K562 (cell line): ENCODE results near the gene ARG1.
A peak's percentile ranks its signal among the peaks of the same experiment; 100 is the strongest.

Source experiments
- ATF3 ChIP-seq, 2 experiments: fragments of 450-650 bp in 1 of 2; sonication (generic) in 1 of 2; formaldehyde crosslinking in 1 of 2; IDR thresholded peaks in 1 of 2; conservative IDR thresholded peaks in 1 of 2; 2 replicates each; pipeline versions ENCODE4 v1.6.1 to v1.8.1; 2016 to 2023; ENCODE audit warnings: mild to moderate bottlenecking in 2 of 2, moderate library complexity in 2 of 2, inconsistent platforms in 1 of 2, missing genetic modification reagents in 1 of 2
- CEBPB ChIP-seq: fragments of 450-650 bp; IDR thresholded peaks from 2 replicates; pipeline ENCODE4 v1.6.1; 2016; ENCODE audit warnings: missing genetic modification characterization, missing compliant biosample characterization
- MEF2D ChIP-seq: conservative IDR thresholded peaks from 2 replicates; pipeline ENCODE4 v1.6.1; 2016; ENCODE audit warnings: low read depth, missing genetic modification characterization, missing compliant biosample characterization
- NR2C1 ChIP-seq, 2 experiments: fragments of 450-650 bp; IDR thresholded peaks; 2 replicates each; pipeline ENCODE4 v1.6.1; 2017; ENCODE audit warnings: mild to moderate bottlenecking in 2 of 2, antibody characterized with exemption in 1 of 2, inconsistent platforms in 1 of 2, missing compliant biosample characterization in 1 of 2, missing genetic modification characterization in 1 of 2
- POU5F1 ChIP-seq: fragments of 150-350 bp; IDR thresholded peaks from 2 replicates; pipeline ENCODE4 v1.6.1; 2014; ENCODE audit warnings: borderline replicate concordance, low read length, low read depth, mild to moderate bottlenecking; ENCODE audit not compliant: partially characterized antibody
- SIN3A ChIP-seq, 2 experiments: fragments of 150-350 bp in 1 of 2; IDR thresholded peaks; 2 replicates each; pipeline ENCODE4 v1.6.1; 2011 to 2016; ENCODE audit warnings: borderline replicate concordance in 2 of 2, low read depth in 2 of 2, low read length in 2 of 2, mild to moderate bottlenecking in 2 of 2, moderate library complexity in 2 of 2; ENCODE audit not compliant: control insufficient read depth in 1 of 2
- SRSF1 ChIP-seq: fragments of 200-400 bp; formaldehyde crosslinking; IDR thresholded peaks from 2 replicates; pipeline ENCODE4 v1.6.1; 2017; ENCODE audit warnings: mild to moderate bottlenecking, low read depth, low read length, moderate library complexity
- ZBTB33 ChIP-seq: sonication (generic); formaldehyde crosslinking; IDR thresholded peaks from 2 replicates; pipeline ENCODE4 v1.8.1; 2023; ENCODE audit warnings: mild to moderate bottlenecking, missing genetic modification reagents
- ZNF140 ChIP-seq: fragments of 250-450 bp; sonication (Bioruptor Pico); IDR thresholded peaks from 2 replicates; pipeline ENCODE4 v1.8.0; 2021; ENCODE audit warnings: moderate library complexity, mild to moderate bottlenecking, inconsistent platforms
- ZNF23 ChIP-seq: fragments of 250-450 bp; sonication (Bioruptor Pico); IDR thresholded peaks from 2 replicates; pipeline ENCODE4 v1.4.0; 2020; ENCODE audit warnings: mild to moderate bottlenecking
- ZNF274 ChIP-seq: IDR thresholded peaks from 2 replicates; pipeline ENCODE4 v1.6.1; 2011; ENCODE audit warnings: low read depth, mild to moderate bottlenecking, low read length, moderate library complexity, borderline replicate concordance

GRCh38 chr6:131627724-131628682 lies 55.0 kb downstream of the ARG1 start, which contains the start of gene MED23:
- peak; percentile 85 for TF ChIP-seq ZBTB33 (CRISPR knock-in tag)
- no peak for TF ChIP-seq ATF3 (IDR thresholded peaks at IDR 0.05)
- peak; percentile 91 for TF ChIP-seq ATF3 (CRISPR knock-in tag; conservative IDR thresholded peaks at IDR 0.05)
- no peak for TF ChIP-seq ZNF274
- TF ChIP-seq ZNF140 (CRISPR knock-in tag): no peak
- peak; percentile 57; the same call in 1 of the 2 replicates for TF ChIP-seq NR2C1 (IDR thresholded peaks at IDR 0.05)
- TF ChIP-seq NR2C1 (tag; IDR thresholded peaks at IDR 0.05): peak; percentile 76
- TF ChIP-seq CEBPB: no peak
- TF ChIP-seq SIN3A (IDR thresholded peaks at IDR 0.05; ENCODE audit: borderline replicate concordance in 2 of 2, control insufficient read depth in 1 of 2, low read depth in 2 of 2, low read length in 2 of 2): peak; percentile 58 to 83; a peak in 2 of 4 replicates
- TF ChIP-seq MEF2D (tag): 0 out of 2 replicates have a peak, but pooled peaks have one; percentile 41
- TF ChIP-seq SRSF1: no peak
- peak; percentile 46 for TF ChIP-seq POU5F1
- no peak for TF ChIP-seq ZNF23 (CRISPR knock-in tag)
